ENCODE measurements around the gene USP17L26.
"Not testable (repeated sequence)": the region's sequence is repeated elsewhere in the genome, so short reads cannot be mapped to it uniquely, and the experiment has no call there.

DNA sequence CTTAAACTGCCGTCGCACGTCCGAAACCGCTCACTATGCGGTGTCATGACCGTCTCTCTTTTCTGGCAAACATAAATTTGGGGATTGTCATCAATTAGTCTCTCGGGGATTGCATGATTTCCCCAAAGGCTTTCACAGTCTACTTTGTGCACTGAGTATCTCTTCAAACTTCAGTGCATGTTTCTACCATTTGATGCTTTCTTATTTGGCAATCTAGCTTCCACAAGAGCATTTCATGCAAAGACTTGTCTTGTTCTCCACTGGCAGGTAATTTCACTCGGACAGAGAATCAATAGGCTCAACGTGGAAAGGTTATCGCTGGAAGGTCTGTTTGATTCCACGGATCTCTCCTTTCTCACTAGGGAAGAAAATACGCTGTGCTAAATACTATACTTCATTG is 10.3 kb upstream of the USP17L26 start:
- not testable (repeated sequence) for TF ChIP-seq CEBPB (IDR thresholded peaks at IDR 0.05); JUN (IDR thresholded peaks at IDR 0.05); CTCF (IDR thresholded peaks at IDR 0.05); POLR2A (IDR thresholded peaks at IDR 0.05; ENCODE audit: low read length); RFX5 (IDR thresholded peaks at IDR 0.05); NR3C1 (IDR thresholded peaks at IDR 0.05); MAX (IDR thresholded peaks at IDR 0.05); SMC3 (IDR thresholded peaks at IDR 0.05)
- TF ChIP-seq, protein P1, sequence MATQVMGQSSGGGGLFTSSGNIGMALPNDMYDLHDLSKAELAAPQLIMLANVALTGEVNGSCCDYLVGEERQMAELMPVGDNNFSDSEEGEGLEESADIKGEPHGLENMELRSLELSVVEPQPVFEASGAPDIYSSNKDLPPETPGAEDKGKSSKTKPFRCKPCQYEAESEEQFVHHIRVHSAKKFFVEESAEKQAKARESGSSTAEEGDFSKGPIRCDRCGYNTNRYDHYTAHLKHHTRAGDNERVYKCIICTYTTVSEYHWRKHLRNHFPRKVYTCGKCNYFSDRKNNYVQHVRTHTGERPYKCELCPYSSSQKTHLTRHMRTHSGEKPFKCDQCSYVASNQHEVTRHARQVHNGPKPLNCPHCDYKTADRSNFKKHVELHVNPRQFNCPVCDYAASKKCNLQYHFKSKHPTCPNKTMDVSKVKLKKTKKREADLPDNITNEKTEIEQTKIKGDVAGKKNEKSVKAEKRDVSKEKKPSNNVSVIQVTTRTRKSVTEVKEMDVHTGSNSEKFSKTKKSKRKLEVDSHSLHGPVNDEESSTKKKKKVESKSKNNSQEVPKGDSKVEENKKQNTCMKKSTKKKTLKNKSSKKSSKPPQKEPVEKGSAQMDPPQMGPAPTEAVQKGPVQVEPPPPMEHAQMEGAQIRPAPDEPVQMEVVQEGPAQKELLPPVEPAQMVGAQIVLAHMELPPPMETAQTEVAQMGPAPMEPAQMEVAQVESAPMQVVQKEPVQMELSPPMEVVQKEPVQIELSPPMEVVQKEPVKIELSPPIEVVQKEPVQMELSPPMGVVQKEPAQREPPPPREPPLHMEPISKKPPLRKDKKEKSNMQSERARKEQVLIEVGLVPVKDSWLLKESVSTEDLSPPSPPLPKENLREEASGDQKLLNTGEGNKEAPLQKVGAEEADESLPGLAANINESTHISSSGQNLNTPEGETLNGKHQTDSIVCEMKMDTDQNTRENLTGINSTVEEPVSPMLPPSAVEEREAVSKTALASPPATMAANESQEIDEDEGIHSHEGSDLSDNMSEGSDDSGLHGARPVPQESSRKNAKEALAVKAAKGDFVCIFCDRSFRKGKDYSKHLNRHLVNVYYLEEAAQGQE (IDR thresholded peaks at IDR 0.05), result not testable (repeated sequence)

All from A549 (cell line).